Measurements from ENCODE around the gene GABBR1. TPM values are rescaled to one million over a fixed set of nuclear protein-coding genes. Genes with fewer than 3 reads are reported as not detected.
"Not testable (repeated sequence)": the region's sequence is repeated elsewhere in the genome, so short reads cannot be mapped to it uniquely, and the experiment has no call there.

Gene GABBR1
- total RNA-seq (100 to 1,000 TPM; 101 to 139 TPM), total RNA-seq (29.9 to 86.4 reads per million in 2 donors)

- DNase-seq (peak; percentile 65 to 78 (median 76)), ATAC-seq (peak; percentile 83)
- H3K4me1 Mint-ChIP-seq = peaks cover 51% of the 10 kb centered on the region
- H3K36me3 Mint-ChIP-seq (ENCODE audit: low read depth) = peaks cover 5% of the 10 kb centered on the region
- H3K27ac Mint-ChIP-seq = peak within 1 kb of the TSS; percentile 94
- peak within 1 kb of the TSS; percentile 99 for H3K4me3 Mint-ChIP-seq
- no peaks in the 10 kb centered on the region for H3K9me3 ChIP-seq (ENCODE audit: control insufficient read depth, low read length, poor library complexity, severe bottlenecking)
- no peaks in the 10 kb centered on the region for H3K27me3 Mint-ChIP-seq
Observed at GRCh38 chr6:29632789-29633533, at the start of gene GABBR1. Gene GABBR1, minus strand, starts transcription at chr6:29633183. Its CDS starts 798 bp downstream, at chr6:29632385.

DNA sequence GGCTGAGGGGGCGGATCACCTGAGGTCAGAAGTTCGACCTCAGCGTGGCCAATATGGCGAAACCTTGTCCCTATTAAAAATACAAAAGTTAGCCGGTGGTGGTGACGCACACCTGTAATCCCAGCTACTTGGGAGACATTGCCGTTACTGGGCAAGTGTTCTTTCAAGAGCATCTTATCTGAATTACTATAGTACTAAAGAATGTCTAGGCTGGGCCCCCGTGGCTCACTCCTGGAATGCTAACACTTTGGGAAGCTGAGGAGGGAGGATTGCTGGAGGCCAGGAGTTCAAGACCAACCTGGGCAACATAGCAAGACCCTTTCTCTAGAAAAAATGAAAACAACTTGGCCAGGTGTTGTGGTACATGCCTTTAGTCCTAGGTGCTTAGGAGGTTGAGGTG lies 48.8 kb upstream of the GABBR1 start:
- H3K27me3 Mint-ChIP-seq = peaks cover 14% of the 10 kb centered on the region
- no peaks in the 10 kb centered on the region for H3K9me3 ChIP-seq (ENCODE audit: control insufficient read depth, low read length, poor library complexity, severe bottlenecking)
- DNase-seq (no peak), ATAC-seq (no peak)
- H3K4me1 Mint-ChIP-seq = peaks cover 10% of the 10 kb centered on the region
- H3K27ac Mint-ChIP-seq = no peak overlapping the region
- H3K4me3 Mint-ChIP-seq = no peak overlapping the region
- H3K36me3 Mint-ChIP-seq (ENCODE audit: low read depth) = no peaks in the 10 kb centered on the region

- ATAC-seq = no peak
- DNase-seq = no peak
- Mint-ChIP-seq H3K27ac (peak within 1 kb of the TSS; percentile 47), H3K4me3 (peak within 1 kb of the TSS; percentile 76), H3K27me3 (peaks cover 14% of the 10 kb centered on the region), H3K4me1 (peaks cover 17% of the 10 kb centered on the region), H3K36me3 (ENCODE audit: low read depth) (no peaks in the 10 kb centered on the region)
- H3K9me3 ChIP-seq (ENCODE audit: control insufficient read depth, low read length, poor library complexity, severe bottlenecking) = no peaks in the 10 kb centered on the region
Observed at GRCh38 chr6:29680904-29681303, 47.9 kb upstream of the GABBR1 start, which contains the start of gene ZFP57. Gene ZFP57, minus strand, starts transcription at chr6:29681152. Its CDS starts 4,149 bp downstream, at chr6:29677003.

DNA sequence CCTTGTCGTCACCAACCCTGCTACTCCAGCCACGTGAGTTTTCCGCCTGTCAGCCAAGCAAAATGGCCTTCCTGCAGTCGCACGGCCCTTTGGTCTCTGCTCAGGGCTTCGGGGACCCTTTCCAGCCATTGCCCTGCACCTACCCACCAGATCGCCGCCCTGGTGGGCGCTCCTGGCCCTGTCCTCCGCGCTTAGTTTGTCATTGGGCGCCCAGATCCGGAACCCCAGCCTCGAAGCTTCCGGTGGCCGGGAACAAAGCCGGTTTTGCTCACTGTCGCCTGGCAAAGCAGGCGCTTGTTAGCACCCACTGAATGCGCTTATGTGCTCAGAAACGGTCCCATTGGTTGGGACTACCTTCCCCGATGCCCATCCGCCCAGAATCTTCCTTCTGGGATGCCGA lies 47.4 kb upstream of the GABBR1 start:
- peaks cover 17% of the 10 kb centered on the region for H3K4me1 Mint-ChIP-seq
- peaks cover 14% of the 10 kb centered on the region for H3K27me3 Mint-ChIP-seq
- peak overlapping the region; percentile 47 for H3K27ac Mint-ChIP-seq
- DNase-seq = no peak
- H3K4me3 Mint-ChIP-seq = peak overlapping the region; percentile 76
- H3K9me3 ChIP-seq (ENCODE audit: control insufficient read depth, low read length, poor library complexity, severe bottlenecking) = no peaks in the 10 kb centered on the region
- no peaks in the 10 kb centered on the region for H3K36me3 Mint-ChIP-seq (ENCODE audit: low read depth)
- peak; percentile 25 for ATAC-seq

- H3K27ac Mint-ChIP-seq = peak overlapping the region; percentile 47
- no peak for DNase-seq
- ATAC-seq = no peak
- peaks cover 17% of the 10 kb centered on the region for H3K4me1 Mint-ChIP-seq
- H3K9me3 ChIP-seq (ENCODE audit: control insufficient read depth, low read length, poor library complexity, severe bottlenecking) = no peaks in the 10 kb centered on the region
- peak overlapping the region; percentile 76 for H3K4me3 Mint-ChIP-seq
- H3K36me3 Mint-ChIP-seq (ENCODE audit: low read depth) = no peaks in the 10 kb centered on the region
- H3K27me3 Mint-ChIP-seq = peaks cover 14% of the 10 kb centered on the region
Observed at GRCh38 chr6:29679962-29680361, 47.0 kb upstream of the GABBR1 start.

GRCh38 chr6:29678114-29678513 lies 45.1 kb upstream of the GABBR1 start:
- DNase-seq = no peak
- no peaks in the 10 kb centered on the region for H3K36me3 Mint-ChIP-seq (ENCODE audit: low read depth)
- H3K27me3 Mint-ChIP-seq = peaks cover 14% of the 10 kb centered on the region
- peaks cover 14% of the 10 kb centered on the region for H3K4me1 Mint-ChIP-seq
- no peak overlapping the region for H3K27ac Mint-ChIP-seq
- H3K4me3 Mint-ChIP-seq = no peak overlapping the region
- H3K9me3 ChIP-seq (ENCODE audit: control insufficient read depth, low read length, poor library complexity, severe bottlenecking) = no peaks in the 10 kb centered on the region
- ATAC-seq = no peak

DNA sequence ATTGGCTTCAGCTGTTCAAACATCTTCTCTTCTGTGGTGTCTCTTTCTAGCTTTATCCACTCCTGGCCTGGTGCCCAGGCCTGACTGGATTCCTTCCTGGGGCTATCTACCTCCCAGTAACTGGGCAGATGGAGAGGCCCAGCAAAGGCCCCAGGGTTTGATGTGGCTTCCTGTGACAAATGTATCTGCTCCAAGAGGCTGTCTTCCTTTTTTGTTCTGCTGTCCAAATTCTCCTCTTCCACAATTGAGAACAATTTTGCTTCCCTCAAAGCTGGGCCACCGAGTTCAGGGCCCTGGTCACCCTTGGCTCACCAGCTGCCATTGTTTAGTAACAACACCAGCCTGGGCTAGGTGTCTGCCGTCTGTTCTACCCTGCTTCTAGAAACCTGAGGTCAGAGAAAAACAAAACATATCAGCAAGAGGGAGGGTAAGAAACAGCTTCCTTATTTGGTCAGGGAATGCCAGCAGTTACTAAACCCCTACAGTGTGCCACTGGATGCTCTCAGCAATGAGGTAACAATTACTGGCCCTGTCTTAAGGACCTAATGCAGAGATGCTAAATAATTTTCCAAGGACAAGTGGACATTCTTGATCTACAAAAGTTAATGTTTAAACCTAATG lies 44.1 kb upstream of the GABBR1 start:
- ATAC-seq = no peak
- no peak overlapping the region for H3K27ac Mint-ChIP-seq

GRCh38 chr6:29675561-29675960 lies 42.6 kb upstream of the GABBR1 start:
- DNase-seq (no peak), ATAC-seq (no peak)
- H3K4me3 Mint-ChIP-seq = no peak overlapping the region
- H3K36me3 Mint-ChIP-seq (ENCODE audit: low read depth) = peaks cover 2% of the 10 kb centered on the region
- H3K4me1 Mint-ChIP-seq = peaks cover 14% of the 10 kb centered on the region
- H3K9me3 ChIP-seq (ENCODE audit: control insufficient read depth, low read length, poor library complexity, severe bottlenecking) = no peaks in the 10 kb centered on the region
- H3K27ac Mint-ChIP-seq = no peak overlapping the region
- peaks cover 23% of the 10 kb centered on the region for H3K27me3 Mint-ChIP-seq

More for the DNA sequence above, 44.1 kb upstream of the GABBR1 start:
- DNase-seq = no peak
- Mint-ChIP-seq H3K36me3 (ENCODE audit: low read depth) (peaks cover 2% of the 10 kb centered on the region), H3K4me3 (no peak overlapping the region), H3K4me1 (peaks cover 14% of the 10 kb centered on the region), H3K27me3 (peaks cover 14% of the 10 kb centered on the region)
- H3K9me3 ChIP-seq (ENCODE audit: control insufficient read depth, low read length, poor library complexity, severe bottlenecking) = no peaks in the 10 kb centered on the region

DNA sequence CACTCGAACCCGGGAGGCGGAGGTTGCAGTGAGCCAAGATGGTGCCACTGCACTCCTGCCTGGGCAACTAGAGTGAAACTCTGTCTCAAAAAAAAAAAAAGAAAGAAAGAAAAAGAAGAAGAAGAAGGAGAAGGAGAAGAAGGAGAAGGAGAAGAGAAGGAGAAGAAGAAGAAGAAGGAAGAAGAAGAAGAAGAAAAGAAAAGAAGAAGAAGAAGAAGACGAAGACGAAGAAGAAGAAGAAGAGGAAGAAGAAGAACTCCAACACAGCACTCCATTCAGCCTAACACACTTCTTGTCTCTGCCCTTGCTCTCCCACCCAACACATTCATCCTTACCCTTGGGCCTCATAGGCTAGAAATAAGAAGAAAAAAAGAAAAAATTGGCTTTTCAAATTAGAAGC lies 41.0 kb upstream of the GABBR1 start:
- Mint-ChIP-seq H3K4me1 (peaks cover 11% of the 10 kb centered on the region), H3K27me3 (peaks cover 16% of the 10 kb centered on the region), H3K4me3 (peak overlapping the region; percentile 25), H3K27ac (no peak overlapping the region), H3K36me3 (ENCODE audit: low read depth) (peaks cover 2% of the 10 kb centered on the region)
- no peaks in the 10 kb centered on the region for H3K9me3 ChIP-seq (ENCODE audit: control insufficient read depth, low read length, poor library complexity, severe bottlenecking)
- DNase-seq (no peak), ATAC-seq (no peak)

DNA sequence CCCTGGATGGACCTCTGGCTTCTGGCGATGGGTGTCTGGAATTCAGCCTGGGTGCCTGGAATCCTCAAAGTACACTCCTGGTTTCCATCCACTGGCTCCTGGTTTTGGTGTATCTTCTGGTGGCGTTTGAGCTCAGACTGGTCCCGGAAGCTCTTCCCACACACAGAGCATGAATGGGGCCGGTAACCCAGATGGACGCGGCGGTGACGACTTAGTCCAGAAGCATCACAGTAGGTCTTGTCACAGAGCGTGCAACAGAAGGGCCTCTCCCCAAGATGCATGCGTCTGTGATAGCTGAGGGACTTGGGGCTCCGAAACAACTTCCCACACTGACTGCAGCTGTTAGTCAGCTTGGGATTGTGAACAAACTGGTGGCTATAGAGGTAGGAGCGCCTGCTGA lies 40.2 kb upstream of the GABBR1 start:
- no peak for DNase-seq
- H3K4me3 Mint-ChIP-seq = no peak overlapping the region
- H3K27me3 Mint-ChIP-seq = peaks cover 18% of the 10 kb centered on the region
- H3K27ac Mint-ChIP-seq = no peak overlapping the region
- H3K4me1 Mint-ChIP-seq = peaks cover 11% of the 10 kb centered on the region
- peaks cover 2% of the 10 kb centered on the region for H3K36me3 Mint-ChIP-seq (ENCODE audit: low read depth)
- no peak for ATAC-seq
- H3K9me3 ChIP-seq (ENCODE audit: control insufficient read depth, low read length, poor library complexity, severe bottlenecking) = no peaks in the 10 kb centered on the region

DNA sequence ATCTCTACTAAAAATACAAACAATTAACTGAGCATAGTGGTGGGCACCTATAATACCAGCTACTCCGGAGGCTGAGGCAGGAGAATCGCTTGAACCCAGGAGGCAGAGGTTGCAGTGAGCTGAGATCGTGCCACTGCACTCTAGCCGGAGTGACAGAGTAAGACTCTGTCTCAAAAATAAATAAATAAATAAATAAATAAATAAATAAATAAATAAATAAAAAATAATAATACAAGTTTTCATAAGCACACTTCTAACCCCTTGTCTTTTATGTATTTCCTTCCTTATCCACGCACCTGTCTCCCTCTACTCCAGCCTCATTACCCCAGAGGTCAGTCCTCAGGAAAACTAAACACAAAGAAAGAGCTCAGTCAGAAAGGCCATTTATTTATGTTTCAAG lies 39.1 kb upstream of the GABBR1 start:
- not testable (repeated sequence) for H3K4me3 Mint-ChIP-seq, DNase-seq

DNA sequence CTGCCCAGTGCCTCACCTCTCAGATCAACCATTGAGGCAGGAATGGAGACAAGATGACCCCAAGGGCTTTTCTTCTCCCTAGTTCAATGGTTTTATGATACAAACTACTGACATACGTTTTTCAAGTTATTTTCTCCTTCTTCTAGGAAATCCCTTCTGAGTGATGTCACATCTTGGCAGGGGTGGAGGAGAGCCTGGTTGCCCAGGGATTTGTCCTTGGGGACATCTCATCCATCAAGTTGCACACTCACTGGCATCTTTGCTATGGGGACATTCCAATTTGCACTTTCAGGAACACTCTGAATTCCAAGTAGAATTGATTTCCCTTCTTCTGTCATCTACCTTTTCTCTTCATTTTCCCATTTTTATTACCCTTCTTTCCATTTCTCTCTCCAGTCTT lies 38.0 kb upstream of the GABBR1 start:
- Mint-ChIP-seq H3K4me3 (no peak overlapping the region), H3K36me3 (ENCODE audit: low read depth) (peaks cover 2% of the 10 kb centered on the region), H3K4me1 (peaks cover 1% of the 10 kb centered on the region), H3K27ac (no peak overlapping the region), H3K27me3 (peaks cover 26% of the 10 kb centered on the region)
- no peaks in the 10 kb centered on the region for H3K9me3 ChIP-seq (ENCODE audit: control insufficient read depth, low read length, poor library complexity, severe bottlenecking)
- ATAC-seq (no peak), DNase-seq (no peak)

More for the DNA sequence above, 39.1 kb upstream of the GABBR1 start:
- Mint-ChIP-seq H3K4me1 (peaks cover 10% of the 10 kb centered on the region), H3K27me3 (peaks cover 24% of the 10 kb centered on the region)
- not testable (repeated sequence) for ATAC-seq; H3K27ac Mint-ChIP-seq; H3K36me3 Mint-ChIP-seq (ENCODE audit: low read depth); H3K9me3 ChIP-seq (ENCODE audit: control insufficient read depth, low read length, poor library complexity, severe bottlenecking)

GRCh38 chr6:29667158-29667557 lies 34.2 kb upstream of the GABBR1 start:
- no peaks in the 10 kb centered on the region for H3K9me3 ChIP-seq (ENCODE audit: control insufficient read depth, low read length, poor library complexity, severe bottlenecking)
- Mint-ChIP-seq H3K4me3 (no peak overlapping the region), H3K36me3 (ENCODE audit: low read depth) (no peaks in the 10 kb centered on the region), H3K27me3 (peaks cover 42% of the 10 kb centered on the region), H3K27ac (no peak overlapping the region), H3K4me1 (no peaks in the 10 kb centered on the region)
- DNase-seq (no peak), ATAC-seq (no peak)

GRCh38 chr6:29666826-29667130 lies 33.8 kb upstream of the GABBR1 start:
- ATAC-seq (no peak), DNase-seq (no peak)
- H3K4me1 Mint-ChIP-seq = no peaks in the 10 kb centered on the region
- H3K27ac Mint-ChIP-seq = no peak overlapping the region
- peaks cover 45% of the 10 kb centered on the region for H3K27me3 Mint-ChIP-seq
- H3K36me3 Mint-ChIP-seq (ENCODE audit: low read depth) = no peaks in the 10 kb centered on the region
- no peaks in the 10 kb centered on the region for H3K9me3 ChIP-seq (ENCODE audit: control insufficient read depth, low read length, poor library complexity, severe bottlenecking)
- H3K4me3 Mint-ChIP-seq = no peak overlapping the region

All from T-helper 17 cell (primary cell).